Trophoblast cell (in vitro differentiated cells and primary cell): ENCODE data around the gene NAPB.
"Not testable (repeated sequence)": the region's sequence is repeated elsewhere in the genome, so short reads cannot be mapped to it uniquely, and the experiment has no call there.

Experiments used
- DNase-seq, 2 donors: peaks; one replicate each; pipeline ENCODE4 v3.0.0-alpha.2; 2016
- H2AFZ ChIP-seq: 2 replicates; pipeline ENCODE4 v1.6.1; 2013; ENCODE audit warnings: low read length, moderate library complexity, mild to moderate bottlenecking; ENCODE audit not compliant: insufficient read depth, poor library complexity
- H2AK5ac ChIP-seq: 2 replicates; pipeline ENCODE4 v1.6.1; 2013; ENCODE audit warnings: mild to moderate bottlenecking, low read length
- H2BK120ac ChIP-seq: 2 replicates; pipeline ENCODE4 v1.6.1; 2013; ENCODE audit warnings: low read length, mild to moderate bottlenecking, moderate library complexity; ENCODE audit not compliant: insufficient read depth, poor library complexity
- H2BK12ac ChIP-seq: 2 replicates; pipeline ENCODE4 v1.6.1; 2013; ENCODE audit warnings: mild to moderate bottlenecking, low read length, moderate library complexity
- H2BK5ac ChIP-seq: 2 replicates; pipeline ENCODE4 v1.6.1; 2013; ENCODE audit warnings: low read length, low read depth, moderate library complexity, mild to moderate bottlenecking; ENCODE audit not compliant: poor library complexity
- H3K14ac ChIP-seq: 2 replicates; pipeline ENCODE4 v1.6.1; 2013; ENCODE audit warnings: mild to moderate bottlenecking, low read length
- H3K18ac ChIP-seq: 2 replicates; pipeline ENCODE4 v1.6.1; 2013; ENCODE audit warnings: mild to moderate bottlenecking, low read length
- H3K23ac ChIP-seq: 2 replicates; pipeline ENCODE4 v1.6.1; 2013; ENCODE audit warnings: low read length
- H3K27ac ChIP-seq: 2 replicates; pipeline ENCODE4 v1.5.1; 2013; ENCODE audit warnings: low read depth, mild to moderate bottlenecking, inconsistent platforms, low read length, moderate library complexity
- H3K27me3 ChIP-seq: 2 replicates; pipeline ENCODE4 v1.6.1; 2013; ENCODE audit warnings: inconsistent platforms, mild to moderate bottlenecking, low read length, moderate library complexity; ENCODE audit not compliant: insufficient read depth
- H3K36me3 ChIP-seq, 2 experiments: 1 replicate in 1 of 2; 2 replicates in 1 of 2; pipeline ENCODE4 v1.6.1; 2013; ENCODE audit warnings: low read length in 2 of 2, mild to moderate bottlenecking in 2 of 2, moderate library complexity in 1 of 2; ENCODE audit not compliant: insufficient read depth in 2 of 2, control insufficient read depth in 1 of 2
- H3K4ac ChIP-seq: 2 replicates; pipeline ENCODE4 v1.6.1; 2013; ENCODE audit warnings: low read depth, mild to moderate bottlenecking, low read length, moderate library complexity
- H3K4me1 ChIP-seq, 2 experiments: 1 replicate in 1 of 2; 2 replicates in 1 of 2; pipeline ENCODE4 v1.6.1; 2013; ENCODE audit warnings: low read length in 2 of 2, mild to moderate bottlenecking in 2 of 2, moderate library complexity in 1 of 2; ENCODE audit not compliant: insufficient read depth in 2 of 2, control insufficient read depth in 1 of 2
- H3K4me2 ChIP-seq: 2 replicates; pipeline ENCODE4 v1.6.1; 2013; ENCODE audit warnings: inconsistent platforms, mild to moderate bottlenecking, low read length, moderate library complexity
- H3K4me3 ChIP-seq: 2 replicates; pipeline ENCODE4 v1.5.1; 2013; ENCODE audit warnings: mild to moderate bottlenecking, low read depth, low read length, inconsistent platforms
- H3K79me1 ChIP-seq: one replicate; pipeline ENCODE4 v1.6.1; 2013; ENCODE audit warnings: low read length
- H3K79me2 ChIP-seq: 2 replicates; pipeline ENCODE4 v1.6.1; 2013; ENCODE audit warnings: low read length, mild to moderate bottlenecking; ENCODE audit not compliant: control insufficient read depth, insufficient read depth, poor library complexity
- H3K9ac ChIP-seq: 2 replicates; pipeline ENCODE4 v1.6.1; 2013; ENCODE audit warnings: mild to moderate bottlenecking, low read length
- H3K9me3 ChIP-seq: 2 replicates; pipeline ENCODE4 v1.6.1; 2013; ENCODE audit warnings: low read depth, mild to moderate bottlenecking, control low read depth, inconsistent platforms, low read length; ENCODE audit not compliant: insufficient read depth
- H4K12ac ChIP-seq: 2 replicates; pipeline ENCODE4 v1.6.1; 2013; ENCODE audit warnings: low read depth, mild to moderate bottlenecking, low read length, moderate library complexity
- H4K8ac ChIP-seq: 2 replicates; pipeline ENCODE4 v1.6.1; 2013; ENCODE audit warnings: low read depth, mild to moderate bottlenecking, low read length, moderate library complexity
- H4K91ac ChIP-seq: one replicate; pipeline ENCODE4 v1.6.1; 2013; ENCODE audit warnings: low read depth, mild to moderate bottlenecking, low read length, moderate library complexity
- WGBS: extraction: QIAGEN DNeasy Blood & Tissue Kit; methylation state at CpG from one replicate; pipeline ENCODE4 v1.1.7; 2013; ENCODE audit warnings: missing lambda C conversion rate; ENCODE audit not compliant: insufficient read length, insufficient coverage; ENCODE audit errors: extremely low coverage; 5-methylcytosine and 5-hydroxymethylcytosine counted together

Gene NAPB

GRCh38 chr20:23348510-23348909, 72.8 kb downstream of the NAPB start:
- not testable (repeated sequence) for H4K91ac ChIP-seq, H3K4me3 ChIP-seq, H3K9ac ChIP-seq, DNase-seq, H3K23ac ChIP-seq, H3K14ac ChIP-seq, H3K4ac ChIP-seq, H3K18ac ChIP-seq, H2BK12ac ChIP-seq, H3K4me2 ChIP-seq, H3K4me1 ChIP-seq, H3K9me3 ChIP-seq, H4K12ac ChIP-seq, H4K8ac ChIP-seq, H3K27ac ChIP-seq, H2AK5ac ChIP-seq, H2BK120ac ChIP-seq, H3K36me3 ChIP-seq, H3K27me3 ChIP-seq, H2AFZ ChIP-seq, H2BK5ac ChIP-seq
- H3K79me2 ChIP-seq: peaks cover 10% of the 10 kb centered on the region
- H3K79me1 ChIP-seq: peaks cover 12% of the 10 kb centered on the region
- no CpG with 5 or more reads among the region's 6 CpGs for WGBS

DNA sequence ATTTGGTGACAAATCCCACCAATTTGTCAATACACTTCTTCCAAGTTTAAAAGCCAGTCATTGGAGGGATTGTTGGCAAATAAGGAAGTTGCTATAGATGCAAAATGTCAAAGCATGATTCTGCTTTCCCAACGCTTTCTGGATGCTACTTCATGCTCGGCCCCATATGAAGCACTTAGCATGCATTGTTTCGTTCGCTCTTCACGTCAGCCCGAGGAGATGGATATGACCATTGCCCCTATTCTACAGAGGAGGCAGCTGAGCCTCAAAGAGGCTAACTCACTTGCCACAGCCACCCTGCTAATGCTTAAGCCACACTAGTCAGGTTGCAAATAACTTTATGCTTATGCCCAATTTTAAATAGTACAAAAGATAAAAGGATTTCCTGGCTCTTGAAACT, 73.5 kb downstream of the NAPB start:
- Histone ChIP-seq H3K18ac (no peak overlapping the region), H2AK5ac (no peak overlapping the region), H3K23ac (no peak overlapping the region), H2BK5ac (no peak overlapping the region), H3K27me3 (no peaks in the 10 kb centered on the region), H2AFZ (no peak overlapping the region), H4K12ac (no peak overlapping the region), H3K79me1 (peaks cover 12% of the 10 kb centered on the region), H3K4me1 (peaks cover 6 to 7% of the 10 kb centered on the region in 2 experiments), H4K8ac (no peak overlapping the region), H3K14ac (no peak overlapping the region), H3K4me2 (no peak overlapping the region), H4K91ac (no peak overlapping the region), H2BK12ac (no peak overlapping the region), H3K4me3 (no peak overlapping the region), H2BK120ac (no peak overlapping the region), H3K79me2 (peaks cover 10% of the 10 kb centered on the region), H3K36me3 (no peaks in the 10 kb centered on the region), H3K9me3 (no peaks in the 10 kb centered on the region), H3K9ac (no peak overlapping the region), H3K27ac (no peak overlapping the region), H3K4ac (no peak overlapping the region)
- no CpG with 5 or more reads among the region's 6 CpGs for WGBS
- no peak for DNase-seq

GRCh38 chr20:23346002-23346401, 75.3 kb downstream of the NAPB start:
- Histone ChIP-seq H2AK5ac (no peak overlapping the region), H3K4me3 (no peak overlapping the region), H3K4ac (no peak overlapping the region), H3K23ac (no peak overlapping the region), H3K9me3 (no peaks in the 10 kb centered on the region), H3K14ac (no peak overlapping the region), H4K8ac (no peak overlapping the region), H3K79me1 (peaks cover 10% of the 10 kb centered on the region), H4K12ac (no peak overlapping the region), H2BK5ac (no peak overlapping the region), H4K91ac (no peak overlapping the region), H3K79me2 (peaks cover 6% of the 10 kb centered on the region), H2AFZ (no peak overlapping the region), H3K27ac (no peak overlapping the region), H3K9ac (no peak overlapping the region), H3K36me3 (no peaks in the 10 kb centered on the region), H2BK120ac (no peak overlapping the region), H3K4me2 (no peak overlapping the region), H2BK12ac (no peak overlapping the region), H3K18ac (no peak overlapping the region), H3K27me3 (no peaks in the 10 kb centered on the region), H3K4me1 (peaks cover 6 to 7% of the 10 kb centered on the region in 2 experiments)
- WGBS: no CpG with 5 or more reads among the region's 4 CpGs
- DNase-seq: no peak

DNA sequence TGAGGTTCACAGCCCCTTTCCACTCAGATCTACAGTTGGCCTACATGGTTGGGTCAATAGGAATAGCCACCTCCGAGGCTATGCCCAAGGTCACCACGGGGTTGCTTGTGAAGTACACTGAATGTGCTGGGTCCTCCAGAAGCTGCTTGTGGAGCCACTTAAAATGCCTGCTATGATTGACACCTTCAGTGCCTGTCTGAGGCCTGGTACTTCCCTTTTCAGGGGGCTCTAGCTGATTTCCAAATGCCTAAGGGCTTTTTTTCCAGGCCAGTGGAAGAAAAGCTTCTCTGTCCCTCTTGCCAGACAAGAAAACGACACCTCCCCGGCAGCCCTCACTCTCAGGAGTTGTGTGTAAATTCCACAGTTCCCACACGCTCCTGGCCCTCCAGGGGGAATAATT, 77.0 kb downstream of the NAPB start:
- Histone ChIP-seq H4K91ac (no peak overlapping the region), H3K9ac (no peak overlapping the region), H4K8ac (no peak overlapping the region), H2AFZ (no peak overlapping the region), H2BK12ac (no peak overlapping the region), H3K18ac (no peak overlapping the region), H3K27ac (no peak overlapping the region), H3K36me3 (no peaks in the 10 kb centered on the region), H3K79me2 (no peaks in the 10 kb centered on the region), H3K4me3 (no peak overlapping the region), H2BK5ac (no peak overlapping the region), H3K27me3 (no peaks in the 10 kb centered on the region), H3K4ac (no peak overlapping the region), H3K9me3 (peaks cover 3% of the 10 kb centered on the region), H3K4me2 (no peak overlapping the region), H4K12ac (no peak overlapping the region), H3K79me1 (peaks cover 1% of the 10 kb centered on the region), H3K14ac (no peak overlapping the region), H2AK5ac (no peak overlapping the region), H2BK120ac (no peak overlapping the region), H3K23ac (no peak overlapping the region), H3K4me1 (peaks cover 5 to 7% of the 10 kb centered on the region in 2 experiments)
- no peak for DNase-seq
- no CpG with 5 or more reads among the region's 5 CpGs for WGBS
